Aorta (tissue), 5 donors: ENCODE data around the gene ARHGAP27. TPM values are rescaled to one million over a fixed set of nuclear protein-coding genes. Genes with fewer than 3 reads are reported as not detected.

Experiments
- ATAC-seq: fragments of 200-7000 bp; cut with Tn5 transposase; one replicate; pipeline ENCODE4 v1.9.1; 2022; ENCODE audit warnings: moderate library complexity; ENCODE audit not compliant: low FRiP score
- DNase-seq, 2 donors: peaks; one replicate each; pipeline ENCODE4 v3.0.0-alpha.2; 2020
- H3K27ac ChIP-seq, 2 donors: one replicate each; pipeline ENCODE4 v1.5.1; 2013; ENCODE audit warnings: low read length in 2 of 2, mild to moderate bottlenecking in 2 of 2, moderate library complexity in 2 of 2, control low read depth in 1 of 2, inconsistent platforms in 1 of 2, low read depth in 1 of 2
- H3K27me3 ChIP-seq, 2 donors: one replicate each; pipeline ENCODE4 v1.6.1; 2013; ENCODE audit warnings: control low read depth in 1 of 2, low read length in 1 of 2, mild to moderate bottlenecking in 1 of 2, moderate library complexity in 1 of 2; ENCODE audit not compliant: insufficient read depth in 2 of 2, control insufficient read depth in 1 of 2
- H3K36me3 ChIP-seq, 2 donors: one replicate each; pipeline ENCODE4 v1.6.1; 2013; ENCODE audit warnings: control low read depth in 1 of 2, low read length in 1 of 2, mild to moderate bottlenecking in 1 of 2; ENCODE audit not compliant: insufficient read depth in 2 of 2, control insufficient read depth in 1 of 2
- H3K4me1 ChIP-seq, 2 donors: one replicate each; pipeline ENCODE4 v1.6.1; 2013; ENCODE audit warnings: low read length in 2 of 2, control low read depth in 1 of 2, mild to moderate bottlenecking in 1 of 2, moderate library complexity in 1 of 2; ENCODE audit not compliant: insufficient read depth in 2 of 2, control insufficient read depth in 1 of 2
- H3K4me3 ChIP-seq, 2 donors: one replicate each; pipeline ENCODE4 v1.5.1; 2013; ENCODE audit warnings: low read length in 2 of 2, control low read depth in 1 of 2, mild to moderate bottlenecking in 1 of 2
- H3K9me3 ChIP-seq: one replicate; pipeline ENCODE4 v1.6.1; 2013; ENCODE audit warnings: mild to moderate bottlenecking, low read length; ENCODE audit not compliant: control insufficient read depth
- WGBS, 2 donors: extraction: QIAGEN DNeasy Blood & Tissue Kit; methylation state at CpG; one replicate each; pipeline ENCODE4 v1.1.7; 2013; 5-methylcytosine and 5-hydroxymethylcytosine counted together
- intact Hi-C, 2 donors: fragments of 100-400 bp; cut with DNase I; formaldehyde crosslinking; loops; one replicate each; pipeline versions ENCODE4 v1.14.2 to v1.15.0; 2022
- polyA plus RNA-seq, 2 donors: library from polyadenylated mRNA; stranded (reverse); fragments of 200-250 nt; gene quantifications; one replicate each; pipeline ENCODE4 v1.2.3, GENCODE V29; 2013
- total RNA-seq, 2 donors: library from RNA; stranded (reverse); fragmentation: NEBNext Ultra II Directional; extraction: Animal tissue kit (Norgen Biotek cat#: 25700); gene quantifications; one replicate each; pipeline ENCODE4 v1.2.1, GENCODE V29; 2021
- donor health status: healthy with polysubstance abuse.
- donor health status: Bipolar disorder and iron deficiency.
- donor health status: DM: no; HTN: no; CAD: no.
- donor health status: DM: no; HTN: no; CAD: no.
- donor health status: DM: yes; HTN: yes; CAD: no.

Gene ARHGAP27
- total and polyA plus RNA-seq, 4 donors, result 5.4 to 41.0 (median 13.6) TPM

GRCh38 chr17:45406107-45406506 is 26.6 kb downstream of the ARHGAP27 start:
- DNase-seq (no peak), ATAC-seq (no peak)
- no peaks in the 10 kb centered on the region for H3K36me3 ChIP-seq
- H3K27ac ChIP-seq, result no peak overlapping the region
- H3K4me1 ChIP-seq, result no peaks in the 10 kb centered on the region
- WGBS, 2 donors, result 78 to 82% methylated on average over 7 of the region's 7 CpGs
- H3K27me3 ChIP-seq, result no peaks in the 10 kb centered on the region
- no peaks in the 10 kb centered on the region for H3K9me3 ChIP-seq
- intact Hi-C loops, result no loop called here
- H3K4me3 ChIP-seq, result no peak overlapping the region

GRCh38 chr17:45405250-45406086 is 27.2 kb downstream of the ARHGAP27 start:
- peak in 1 of 2 donors; percentile 75 for DNase-seq
- intact Hi-C loops, result no loop called here

GRCh38 chr17:45404870-45405249 is 27.8 kb downstream of the ARHGAP27 start:
- 51 to 57% methylated on average over 14 of the region's 14 CpGs for WGBS, 2 donors
- ATAC-seq, result peak; percentile 29
- intact Hi-C loops, result no loop called here

More at GRCh38 chr17:45405250-45406086, 27.2 kb downstream of the ARHGAP27 start:
- 17 to 20% methylated on average over 45 to 48 of the region's 48 CpGs for WGBS, 2 donors
- Histone ChIP-seq H3K4me1 (no peaks in the 10 kb centered on the region), H3K27me3 (no peaks in the 10 kb centered on the region), H3K4me3 (no peak overlapping the region), H3K9me3 (no peaks in the 10 kb centered on the region), H3K36me3 (no peaks in the 10 kb centered on the region), H3K27ac (no peak overlapping the region)
- ATAC-seq, result peak; percentile 23

GRCh38 chr17:45403906-45404490 is 28.7 kb downstream of the ARHGAP27 start:
- Histone ChIP-seq H3K9me3 (no peaks in the 10 kb centered on the region), H3K4me3 (no peak overlapping the region), H3K27me3 (no peaks in the 10 kb centered on the region), H3K4me1 (no peaks in the 10 kb centered on the region), H3K27ac (no peak overlapping the region), H3K36me3 (no peaks in the 10 kb centered on the region)
- DNase-seq, result peak in 1 of 2 donors; percentile 40
- intact Hi-C loops, result no loop called here
- 95% methylated on average over 10 of the region's 10 CpGs for WGBS, 2 donors
- no peak for ATAC-seq

More at GRCh38 chr17:45404870-45405249, 27.8 kb downstream of the ARHGAP27 start:
- Histone ChIP-seq H3K27me3 (no peaks in the 10 kb centered on the region), H3K36me3 (no peaks in the 10 kb centered on the region), H3K4me1 (no peaks in the 10 kb centered on the region), H3K27ac (no peak overlapping the region), H3K4me3 (no peak overlapping the region), H3K9me3 (no peaks in the 10 kb centered on the region)
- peak in 1 of 2 donors; percentile 65 for DNase-seq

GRCh38 chr17:45402916-45403315 is 29.8 kb downstream of the ARHGAP27 start:
- H3K27me3 ChIP-seq, result no peaks in the 10 kb centered on the region
- intact Hi-C loops, result no loop called here
- ATAC-seq (no peak), DNase-seq (peak in 1 of 2 donors; percentile 51)
- H3K4me3 ChIP-seq, result no peak overlapping the region
- H3K9me3 ChIP-seq, result no peaks in the 10 kb centered on the region
- H3K27ac ChIP-seq, result no peak overlapping the region
- WGBS, 2 donors, result 87 to 96% methylated on average over 1 of the region's 1 CpG
- no peaks in the 10 kb centered on the region for H3K4me1 ChIP-seq
- H3K36me3 ChIP-seq, result no peaks in the 10 kb centered on the region

GRCh38 chr17:45398800-45399199 is 33.9 kb downstream of the ARHGAP27 start:
- H3K36me3 ChIP-seq, result no peaks in the 10 kb centered on the region
- 74 to 80% methylated on average over 5 of the region's 5 CpGs for WGBS, 2 donors
- no peaks in the 10 kb centered on the region for H3K9me3 ChIP-seq
- H3K27ac ChIP-seq, result no peak overlapping the region
- H3K27me3 ChIP-seq, result no peaks in the 10 kb centered on the region
- DNase-seq (no peak), ATAC-seq (no peak)
- intact Hi-C loops, result no loop called here
- H3K4me1 ChIP-seq, result no peaks in the 10 kb centered on the region
- H3K4me3 ChIP-seq, result no peak overlapping the region

GRCh38 chr17:45397796-45398195 is 34.9 kb downstream of the ARHGAP27 start:
- WGBS, 2 donors, result 88 to 92% methylated on average over 5 of the region's 5 CpGs
- Histone ChIP-seq H3K27me3 (no peaks in the 10 kb centered on the region), H3K27ac (no peak overlapping the region), H3K4me3 (no peak overlapping the region), H3K36me3 (no peaks in the 10 kb centered on the region), H3K9me3 (no peaks in the 10 kb centered on the region), H3K4me1 (no peaks in the 10 kb centered on the region)
- ATAC-seq, result no peak
- DNase-seq, result no peak
- intact Hi-C loops, result no loop called here

GRCh38 chr17:45396496-45397205 is 36.0 kb downstream of the ARHGAP27 start:
- Histone ChIP-seq H3K36me3 (no peaks in the 10 kb centered on the region), H3K4me1 (no peaks in the 10 kb centered on the region), H3K27ac (no peak overlapping the region), H3K27me3 (no peaks in the 10 kb centered on the region), H3K4me3 (no peak overlapping the region), H3K9me3 (no peaks in the 10 kb centered on the region)
- no peak for ATAC-seq
- intact Hi-C loops, result no loop called here
- 89 to 93% methylated on average over 41 to 50 of the region's 50 CpGs for WGBS, 2 donors
- no peak for DNase-seq
